GM13977 (cell line): Measurements from ENCODE around the gene RAB30.

Experiments used
- DNase-seq: peaks from one replicate; pipeline ENCODE4 v3.0.0; 2012; ENCODE audit warnings: low spot score
- in situ Hi-C: fragments of 300-500 bp; cut with MboI; formaldehyde crosslinking; loops from one replicate; pipeline ENCODE4 v1.12.0; 2022; ENCODE audit warnings: low sequenced_read_pairs, low pct_unique_long_range_greater_than_20kb, mixed read lengths, inconsistent platforms; ENCODE audit not compliant: unreplicated experiment
- TF ChIP-seq, protein P1 (sequence below): IDR thresholded peaks from 2 replicates; pipeline ENCODE4 v1.5.1; 2012; ENCODE audit warnings: mild to moderate bottlenecking, control low read depth; ENCODE audit not compliant: insufficient read depth; ENCODE audit errors: extremely low read depth, missing control alignments

The RAB30 gene

DNA sequence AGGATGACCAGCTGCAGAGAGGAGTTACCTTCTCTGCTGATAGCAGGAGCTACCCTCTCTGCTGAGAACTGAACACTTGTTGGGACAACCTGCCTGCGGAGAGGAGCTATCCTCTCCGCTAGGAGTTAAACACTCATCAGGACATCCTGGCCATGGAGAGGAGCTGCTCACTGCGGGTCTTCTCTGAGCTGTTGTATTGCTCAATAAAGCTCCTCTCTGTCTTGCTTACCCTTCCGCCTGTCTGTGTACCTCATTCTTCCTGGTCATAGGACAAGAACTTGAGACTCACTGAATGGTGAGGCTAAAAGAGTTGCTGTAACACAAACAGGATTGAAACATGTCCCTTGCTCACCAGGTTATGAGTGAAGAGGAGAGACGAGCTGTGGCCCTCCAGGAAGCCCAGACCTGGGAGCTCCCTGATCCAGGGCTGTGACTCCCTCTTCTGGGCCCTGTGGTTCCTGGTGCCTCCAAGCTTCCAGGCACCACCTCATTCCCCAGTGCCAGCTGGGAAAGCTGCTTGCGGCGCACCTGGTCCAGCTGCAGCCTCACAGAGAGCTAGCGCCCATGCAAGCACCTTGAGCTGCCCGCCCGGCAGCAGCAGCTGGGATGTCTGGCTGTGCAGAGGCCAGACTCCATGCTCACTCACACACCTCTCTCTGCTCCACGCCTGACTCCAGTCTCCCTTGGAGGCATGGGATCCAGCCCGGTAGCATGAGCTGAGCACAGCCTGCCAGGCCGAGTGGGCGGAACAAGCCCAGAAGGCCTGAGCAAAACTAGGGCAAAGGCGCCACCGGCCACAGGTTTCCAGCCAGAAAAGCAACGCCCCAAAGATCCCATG lies 50.5 kb downstream of the RAB30 start:
- in situ Hi-C loops, result no loop called here
- TF ChIP-seq, protein P1, sequence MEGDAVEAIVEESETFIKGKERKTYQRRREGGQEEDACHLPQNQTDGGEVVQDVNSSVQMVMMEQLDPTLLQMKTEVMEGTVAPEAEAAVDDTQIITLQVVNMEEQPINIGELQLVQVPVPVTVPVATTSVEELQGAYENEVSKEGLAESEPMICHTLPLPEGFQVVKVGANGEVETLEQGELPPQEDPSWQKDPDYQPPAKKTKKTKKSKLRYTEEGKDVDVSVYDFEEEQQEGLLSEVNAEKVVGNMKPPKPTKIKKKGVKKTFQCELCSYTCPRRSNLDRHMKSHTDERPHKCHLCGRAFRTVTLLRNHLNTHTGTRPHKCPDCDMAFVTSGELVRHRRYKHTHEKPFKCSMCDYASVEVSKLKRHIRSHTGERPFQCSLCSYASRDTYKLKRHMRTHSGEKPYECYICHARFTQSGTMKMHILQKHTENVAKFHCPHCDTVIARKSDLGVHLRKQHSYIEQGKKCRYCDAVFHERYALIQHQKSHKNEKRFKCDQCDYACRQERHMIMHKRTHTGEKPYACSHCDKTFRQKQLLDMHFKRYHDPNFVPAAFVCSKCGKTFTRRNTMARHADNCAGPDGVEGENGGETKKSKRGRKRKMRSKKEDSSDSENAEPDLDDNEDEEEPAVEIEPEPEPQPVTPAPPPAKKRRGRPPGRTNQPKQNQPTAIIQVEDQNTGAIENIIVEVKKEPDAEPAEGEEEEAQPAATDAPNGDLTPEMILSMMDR, result no peak
- no peak for DNase-seq

DNA sequence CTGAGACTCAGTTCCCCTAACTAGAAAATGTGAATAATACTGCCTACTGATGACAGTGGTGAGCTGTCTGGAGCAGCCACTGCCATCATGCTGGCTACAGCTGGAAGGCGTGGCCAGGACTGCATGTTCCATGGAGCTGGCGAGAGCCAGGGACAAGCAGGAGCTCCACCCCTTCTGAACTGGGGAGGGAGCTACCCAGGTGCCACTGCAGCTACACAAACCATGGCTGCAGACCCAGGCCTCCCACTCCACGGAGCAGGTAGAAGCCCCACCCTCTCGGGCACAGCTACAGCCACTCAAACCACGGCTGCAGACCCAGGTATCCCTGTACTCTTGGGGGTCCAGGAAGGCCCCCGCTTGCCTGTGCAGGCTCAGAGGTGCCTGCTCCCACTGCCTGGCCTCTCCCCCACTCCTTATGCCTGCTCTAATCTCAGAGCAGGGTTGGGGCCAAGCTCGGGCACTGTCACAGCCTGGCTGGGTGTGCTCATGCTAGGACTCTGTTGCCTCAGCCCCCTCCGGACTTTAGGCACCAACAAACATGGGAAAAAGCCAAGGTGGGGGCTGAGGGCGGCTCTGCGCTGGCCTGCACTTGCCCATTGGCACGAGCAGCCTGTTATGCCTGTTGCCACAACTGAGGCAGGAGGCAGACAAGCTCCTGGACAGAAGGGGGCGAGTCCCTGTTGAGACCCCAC lies 51.7 kb downstream of the RAB30 start:
- TF ChIP-seq, protein P1, result no peak
- in situ Hi-C loops, result no loop called here
- DNase-seq, result no peak

DNA sequence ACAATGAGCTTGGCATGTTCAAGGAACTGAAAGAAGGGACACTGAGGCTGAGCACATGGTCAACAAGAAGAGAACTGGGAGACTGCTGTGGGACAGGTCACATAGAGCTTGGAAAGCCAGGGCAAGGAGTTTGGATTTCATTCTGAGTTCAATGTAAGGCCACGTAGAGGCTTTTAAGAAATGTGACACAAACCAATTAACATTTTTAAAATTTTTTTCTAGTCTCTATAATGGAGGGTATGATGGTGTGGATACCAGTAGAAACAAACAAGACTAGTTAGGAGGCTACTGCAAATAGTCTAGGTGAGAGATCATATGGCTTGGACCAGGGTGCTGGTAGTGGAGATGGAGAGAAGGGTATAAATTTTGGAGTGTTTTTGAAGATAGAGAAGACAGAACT lies 56.7 kb downstream of the RAB30 start:
- in situ Hi-C loops, result no loop called here
- TF ChIP-seq, protein P1, result no peak
- DNase-seq, result no peak

DNA sequence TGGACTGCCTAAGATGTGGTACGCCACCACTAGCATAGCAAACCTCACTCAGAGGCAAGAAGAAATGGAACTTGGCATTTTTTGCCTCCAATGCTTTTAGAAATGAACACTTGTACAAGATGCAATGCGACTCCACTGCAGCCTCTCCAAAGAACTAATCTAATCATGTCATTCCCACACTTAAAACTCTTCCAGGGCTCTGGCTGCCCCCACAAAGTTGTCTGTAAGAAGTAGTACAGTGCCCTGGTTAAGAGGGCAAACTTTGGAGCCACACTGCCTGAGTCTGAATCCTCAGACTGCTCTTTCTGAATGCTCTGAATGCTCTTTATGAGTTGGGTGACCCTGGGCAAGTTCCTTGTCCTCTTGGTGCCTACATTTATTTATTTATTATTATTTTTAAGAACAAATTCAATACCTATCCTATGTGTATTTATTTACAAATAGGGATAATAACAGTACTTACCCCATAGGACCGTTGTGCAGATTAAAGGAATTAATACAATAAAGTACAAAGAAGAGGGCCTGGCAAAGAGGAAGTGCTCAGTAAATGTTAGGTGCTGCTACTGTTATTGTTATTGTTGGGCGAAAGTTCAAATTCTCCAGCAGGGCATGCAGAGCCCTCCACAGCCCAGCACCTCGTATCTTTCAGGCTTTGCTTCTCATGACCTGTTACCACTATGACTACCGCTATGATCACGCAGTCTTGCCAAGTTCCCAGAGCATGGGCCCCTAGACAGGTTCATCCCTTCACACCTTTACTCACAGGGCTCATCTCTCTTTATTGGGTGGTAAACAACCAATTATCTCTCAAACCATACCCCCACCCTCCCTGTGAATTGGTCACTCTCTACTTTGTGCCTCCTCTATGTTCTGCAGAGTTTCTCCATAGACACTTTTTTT lies 59.3 kb downstream of the RAB30 start:
- in situ Hi-C loops, result no loop called here

DNA sequence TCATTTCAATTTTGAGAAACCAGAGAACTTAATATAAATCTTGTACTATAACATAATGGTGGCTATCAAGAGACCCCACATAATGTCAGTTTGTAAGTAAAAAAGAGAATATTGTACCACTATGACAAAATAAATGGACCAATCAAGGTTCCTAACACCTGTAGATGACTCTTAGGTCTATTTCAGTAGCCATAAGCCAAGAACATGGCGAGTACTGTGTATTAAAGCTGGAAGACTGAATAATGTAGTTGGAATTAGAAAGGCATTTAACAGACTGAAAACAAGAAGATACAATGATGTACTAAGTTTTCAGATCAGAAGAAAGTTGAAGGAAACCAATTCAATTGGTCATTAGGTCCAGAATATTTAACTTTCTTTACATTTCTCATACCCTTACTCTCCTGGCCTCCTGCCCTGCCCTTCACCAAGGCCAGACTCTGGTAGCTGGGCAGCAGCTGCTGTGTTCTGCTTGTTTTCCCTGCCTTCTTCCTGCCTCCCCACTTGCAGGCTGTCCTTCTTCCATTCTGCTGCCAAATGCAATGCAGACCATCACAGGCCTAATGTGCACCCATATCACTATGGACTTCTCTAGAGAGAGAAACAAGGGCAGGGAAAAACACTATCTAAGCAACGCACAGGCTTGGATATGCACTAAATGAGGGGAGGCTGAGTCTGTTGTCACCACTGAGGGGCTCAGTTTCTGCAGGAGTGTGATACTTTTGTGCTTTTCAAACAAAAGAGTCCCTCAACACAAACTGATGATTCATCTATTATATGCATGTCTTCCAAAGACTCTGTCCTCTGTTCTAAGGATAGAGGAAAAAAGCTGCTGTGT lies 60.1 kb downstream of the RAB30 start:
- DNase-seq, result no peak

More for the DNA sequence above, 59.3 kb downstream of the RAB30 start:
- no peak for DNase-seq
- TF ChIP-seq, protein P1, result no peak

More for the DNA sequence above, 60.1 kb downstream of the RAB30 start:
- in situ Hi-C loops, result no loop called here
- TF ChIP-seq, protein P1, result no peak
